ENCODE data around the gene RASD2. TPM values are rescaled to one million over a fixed set of nuclear protein-coding genes. Genes with fewer than 3 reads are reported as not detected.

Gene RASD2
- total RNA-seq, 1 donor from 2014 or later, result 0.45 TPM

DNA sequence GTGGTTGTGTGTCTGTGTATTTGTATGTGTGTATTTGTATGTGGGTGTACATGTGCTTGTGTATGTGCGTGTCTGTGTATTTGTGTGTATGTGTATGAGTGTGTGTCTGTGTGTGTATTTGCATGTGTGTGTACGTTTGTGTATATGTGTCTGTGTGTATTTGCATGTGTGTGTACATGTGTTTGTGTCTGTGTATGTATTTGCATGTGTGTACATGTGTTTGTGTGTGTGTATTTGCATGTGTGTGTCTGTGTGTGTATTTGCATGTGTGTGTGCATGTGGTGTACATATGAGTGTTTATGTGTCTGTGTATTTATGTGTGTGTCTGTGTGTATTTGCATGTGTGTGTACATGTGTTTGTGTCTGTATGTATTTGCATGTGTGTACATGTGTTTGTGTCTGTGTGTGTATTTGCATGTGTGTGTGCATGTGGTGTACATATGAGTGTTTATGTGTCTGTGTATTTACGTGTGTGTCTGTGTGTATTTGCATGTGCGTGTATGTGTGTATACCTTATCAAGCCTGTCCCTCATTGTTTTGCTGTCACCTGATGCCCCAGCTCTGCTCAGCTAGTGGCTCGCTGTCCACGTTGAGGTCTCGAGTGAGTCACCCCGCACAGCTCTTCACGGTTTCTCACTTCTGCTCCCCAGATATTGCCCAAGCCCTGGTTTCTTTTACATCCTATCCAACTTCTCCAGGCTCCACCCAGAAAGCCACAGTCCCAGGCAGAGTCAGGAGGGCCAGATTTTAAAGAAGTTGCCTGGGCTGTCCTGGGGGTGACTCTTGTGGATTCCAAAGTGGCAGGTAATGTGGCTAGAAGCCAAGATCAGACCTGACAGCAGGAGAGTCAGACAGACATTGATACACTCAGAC is 61.3 kb downstream of the RASD2 start:
- DNase-seq (ENCODE audit: low read depth), result peak; percentile 66

Other genes starting within 250 kb of the RASD2 start
- gene TOM1, start 240.9 kb upstream of the RASD2 start, total RNA-seq, result 162 and 176 TPM in 2 replicates
- gene HMOX1, start 159.7 kb upstream of the RASD2 start, total RNA-seq, result 35.8 and 60.0 TPM in 2 replicates
- gene MCM5, start 140.7 kb upstream of the RASD2 start, total RNA-seq, result 5.4 and 12.1 TPM in 2 replicates
- 3.9 and 6.2 TPM in 2 replicates for gene MB, start 76.5 kb downstream of the RASD2 start, total RNA-seq
- 7.0 and 7.1 TPM in 2 replicates for gene APOL6, start 107.6 kb downstream of the RASD2 start, total RNA-seq
- gene APOL5, start 177.0 kb downstream of the RASD2 start, total RNA-seq, result 1.1 and 1.6 TPM in 2 replicates

All from myocyte (in vitro differentiated cells).